GM12891 (cell line): ENCODE data around the gene ITGA7.

Experiments used
- POLR2A ChIP-seq: IDR thresholded peaks from 2 replicates; pipeline ENCODE4 v1.6.1; 2011; ENCODE audit warnings: low read depth, low read length, control low read depth
- POLR2AphosphoS5 ChIP-seq: IDR thresholded peaks from 2 replicates; pipeline ENCODE4 v1.6.1; 2011; ENCODE audit warnings: low read depth, low read length, control low read depth

DNA sequence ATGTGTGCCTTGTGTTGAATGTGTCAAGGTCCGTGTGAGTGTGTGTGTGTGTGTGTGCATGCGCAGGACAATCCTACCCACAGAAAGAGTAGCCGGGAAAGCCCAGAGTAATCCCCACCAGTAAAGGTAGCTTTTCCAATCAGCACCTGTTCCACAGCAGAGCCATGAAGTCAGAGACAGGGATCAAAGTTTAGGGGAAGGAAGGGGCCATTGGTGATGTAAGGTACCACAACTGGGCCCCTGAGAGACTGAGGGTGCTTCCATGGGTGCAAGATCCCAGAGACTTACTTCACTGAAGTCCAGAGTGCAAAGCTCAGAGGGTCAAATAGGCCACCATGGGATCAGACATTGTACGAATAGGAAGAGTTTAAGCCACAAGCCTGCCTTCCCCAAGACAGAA is 50.5 kb downstream of the ITGA7 start:
- no peak for TF ChIP-seq POLR2A
- no peak for TF ChIP-seq POLR2AphosphoS5
